Pancreas (tissue), 8 donors: Measurements from ENCODE around the gene CCDC74B. TPM values are rescaled to one million over a fixed set of nuclear protein-coding genes. Genes with fewer than 3 reads are reported as not detected.

Experiments used
- polyA plus RNA-seq, 2 donors: library from polyadenylated mRNA; stranded (reverse); fragments of 200-250 nt; gene quantifications; one replicate each; pipeline ENCODE4 v1.2.3, GENCODE V29; 2013
- total RNA-seq, 6 donors: library from RNA; stranded (reverse); fragmentation: NEBNext Ultra II Directional in 4 of 6; extraction: Animal tissue kit (Norgen Biotek cat#: 25700) in 4 of 6; gene quantifications; one replicate each; pipeline versions ENCODE4 v1.2.1 to v1.2.4, GENCODE V29; 2021 to 2023
- donor health status: healthy with polysubstance abuse.
- donor health status: DM: no; HTN: no; CAD: no; lungs with moderate emphysema.
- donor health status: DM: no; HTN: no; CAD: no.
- donor health status: Bipolar disorder and iron deficiency.
- donor health status: DM: yes; HTN: yes; CAD: no.
- donor health status: DM: no; HTN: no; CAD: no.
- donor health status: DM: no; HTN: no; CAD: no.
- donor health status: DM: yes; HTN: yes; CAD: no.

The CCDC74B gene
- total and polyA plus RNA-seq, 8 donors, result 0.34 to 6.3 (median 0.50) TPM

Other genes starting within 250 kb of the CCDC74B start
- gene RAB6C, start 165.4 kb downstream of the CCDC74B start, total RNA-seq, result under 1 TPM in 1 of 6 donors, not detected in 5; 0.09 TPM
- under 1 TPM in 1 of 2 donors, not detected in 1; 0.12 TPM for gene RAB6C, start 165.4 kb downstream of the CCDC74B start, polyA plus RNA-seq
- under 1 TPM in 1 of 6 donors, not detected in 5; 0.06 TPM for gene POTEF, start 15.9 kb downstream of the CCDC74B start, total RNA-seq
- gene POTEF, start 15.9 kb downstream of the CCDC74B start, polyA plus RNA-seq, result under 1 TPM; 0.02 to 0.04 TPM
- 10 to 100 TPM; 13.4 to 29.6 (median 19.0) TPM for gene SMPD4, start 36.5 kb upstream of the CCDC74B start, total RNA-seq
- 10 to 100 TPM; 43.2 to 58.0 TPM for gene SMPD4, start 36.5 kb upstream of the CCDC74B start, polyA plus RNA-seq
- gene MZT2B, start 37.1 kb upstream of the CCDC74B start, total RNA-seq, result 100 to 1,000 TPM; 126 to 194 (median 170) TPM
- gene MZT2B, start 37.1 kb upstream of the CCDC74B start, polyA plus RNA-seq, result 100 to 1,000 TPM; 181 to 279 TPM
- gene TUBA3E, start 53.3 kb upstream of the CCDC74B start, total RNA-seq, result not detected
- gene TUBA3E, start 53.3 kb upstream of the CCDC74B start, polyA plus RNA-seq, result under 1 TPM in 1 of 2 donors, not detected in 1; 0.11 TPM
- 10 to 100 TPM; 46.8 to 75.7 (median 54.7) TPM for gene IMP4, start 197.8 kb upstream of the CCDC74B start, total RNA-seq
- gene IMP4, start 197.8 kb upstream of the CCDC74B start, polyA plus RNA-seq, result 10 to 100 TPM; 83.6 to 84.7 TPM
- gene PTPN18, start 210.9 kb upstream of the CCDC74B start, total RNA-seq, result 10 to 100 TPM; 37.0 to 60.8 (median 40.9) TPM
- gene PTPN18, start 210.9 kb upstream of the CCDC74B start, polyA plus RNA-seq, result 10 to 100 TPM; 65.7 to 87.0 TPM